ENCODE results near the gene PCNT. TPM values are rescaled to one million over a fixed set of nuclear protein-coding genes. Genes with fewer than 3 reads are reported as not detected.

The PCNT gene
- total and polyA plus RNA-seq, 2 of the 8 experiments (the other 6 are each of a cell fraction or from before 2014, with no cell fraction given): 9.9 to 45.1 TPM

- TF ChIP-seq SIN3A (conservative IDR thresholded peaks at IDR 0.05 in 1 of 2, IDR thresholded peaks at IDR 0.05 in 1 of 2; ENCODE audit: low read depth in 1 of 2, low read length in 2 of 2): no peak
- TF ChIP-seq SP2 (IDR thresholded peaks at IDR 0.05; ENCODE audit: low read length): no peak
- TF ChIP-seq HDAC6 (IDR thresholded peaks at IDR 0.05; ENCODE audit: low read depth, low read length): no peak
- TF ChIP-seq CHD7 (IDR thresholded peaks at IDR 0.05; ENCODE audit: insufficient replicate concordance, low read length): no peak
- TF ChIP-seq MAX (IDR thresholded peaks at IDR 0.05): no peak
- no peak for TF ChIP-seq KDM1A (IDR thresholded peaks at IDR 0.05; ENCODE audit: borderline replicate concordance, low read length)
- no peak for TF ChIP-seq YY1 (IDR thresholded peaks at IDR 0.05; ENCODE audit: low read depth, low read length)
These were observed 77.4 kb downstream of the PCNT start (continued) for GRCh38 chr21:46401186-46401910.
